Astrocyte of the spinal cord (primary cell): Measurements from ENCODE around the gene SHROOM3.

Source experiments
- DNase-seq: peaks from one replicate; pipeline ENCODE4 v3.0.0; 2011; ENCODE audit warnings: low read depth, low spot score
- H3K4me3 ChIP-seq: 2 replicates; pipeline ENCODE4 v1.5.1; 2011; ENCODE audit warnings: low read depth, mild to moderate bottlenecking, low read length, moderate library complexity
- in situ Hi-C: cut with HindIII; loops from 2 replicates; pipeline ENCODE4 v1.10.0; 2017; ENCODE audit warnings: low sequenced_read_pairs
- TF ChIP-seq, protein P1 (sequence below): IDR thresholded peaks from 2 replicates; pipeline ENCODE4 v1.5.1; 2012; ENCODE audit warnings: low read depth, mild to moderate bottlenecking, low read length, inconsistent platforms

The SHROOM3 gene

DNA sequence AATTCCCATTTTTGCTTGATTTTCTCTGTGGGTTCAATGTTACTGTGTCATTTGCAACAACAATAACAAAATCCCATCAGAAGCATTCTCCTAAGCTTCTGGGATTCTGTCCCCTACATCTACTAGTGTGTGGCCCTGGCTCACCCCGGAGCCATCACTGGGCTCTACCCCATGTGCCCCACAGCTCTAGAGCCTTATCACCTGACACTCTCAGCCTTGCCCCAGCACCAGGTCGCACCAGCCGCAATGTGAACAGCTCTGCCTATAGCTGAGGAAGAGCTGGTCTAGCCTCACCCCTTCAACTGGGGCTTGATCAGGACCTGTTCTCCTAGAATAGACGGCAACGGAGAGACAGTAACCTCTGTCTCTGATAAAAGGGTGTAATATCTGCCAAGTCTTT lies 161.7 kb downstream of the SHROOM3 start:
- in situ Hi-C loops = no loop called here
- no peak for DNase-seq
- H3K4me3 ChIP-seq = no peak overlapping the region
- TF ChIP-seq, protein P1, sequence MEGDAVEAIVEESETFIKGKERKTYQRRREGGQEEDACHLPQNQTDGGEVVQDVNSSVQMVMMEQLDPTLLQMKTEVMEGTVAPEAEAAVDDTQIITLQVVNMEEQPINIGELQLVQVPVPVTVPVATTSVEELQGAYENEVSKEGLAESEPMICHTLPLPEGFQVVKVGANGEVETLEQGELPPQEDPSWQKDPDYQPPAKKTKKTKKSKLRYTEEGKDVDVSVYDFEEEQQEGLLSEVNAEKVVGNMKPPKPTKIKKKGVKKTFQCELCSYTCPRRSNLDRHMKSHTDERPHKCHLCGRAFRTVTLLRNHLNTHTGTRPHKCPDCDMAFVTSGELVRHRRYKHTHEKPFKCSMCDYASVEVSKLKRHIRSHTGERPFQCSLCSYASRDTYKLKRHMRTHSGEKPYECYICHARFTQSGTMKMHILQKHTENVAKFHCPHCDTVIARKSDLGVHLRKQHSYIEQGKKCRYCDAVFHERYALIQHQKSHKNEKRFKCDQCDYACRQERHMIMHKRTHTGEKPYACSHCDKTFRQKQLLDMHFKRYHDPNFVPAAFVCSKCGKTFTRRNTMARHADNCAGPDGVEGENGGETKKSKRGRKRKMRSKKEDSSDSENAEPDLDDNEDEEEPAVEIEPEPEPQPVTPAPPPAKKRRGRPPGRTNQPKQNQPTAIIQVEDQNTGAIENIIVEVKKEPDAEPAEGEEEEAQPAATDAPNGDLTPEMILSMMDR = no peak

DNA sequence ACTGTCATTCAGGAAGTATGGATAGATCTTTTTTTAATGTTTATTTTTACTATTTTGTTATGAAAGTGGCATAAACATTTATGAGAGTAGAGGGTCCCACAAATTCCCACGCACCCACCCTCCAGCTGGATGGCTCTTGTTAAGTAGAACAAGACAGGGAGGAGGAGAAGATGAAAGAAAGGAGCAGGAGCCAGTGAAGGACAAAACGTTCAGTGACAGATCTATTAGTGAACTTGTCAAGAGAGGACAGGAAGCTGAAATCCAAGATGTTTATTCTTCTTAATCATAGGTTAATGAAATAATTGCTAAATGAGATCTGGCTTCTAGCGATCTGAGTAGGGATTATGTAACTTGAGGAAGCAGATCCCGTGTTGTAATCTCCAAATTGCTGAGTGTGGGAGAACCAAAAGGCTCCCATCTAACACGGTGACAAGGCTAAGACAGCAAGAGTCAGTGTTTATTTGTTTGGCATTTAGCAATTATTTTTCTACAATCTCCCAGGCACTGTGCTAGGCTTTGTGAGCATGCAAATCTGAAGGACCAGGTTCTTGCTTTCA lies 162.5 kb downstream of the SHROOM3 start:
- in situ Hi-C loops = no loop called here
- TF ChIP-seq, protein P1 = no peak
- H3K4me3 ChIP-seq = no peak overlapping the region
- DNase-seq = no peak

DNA sequence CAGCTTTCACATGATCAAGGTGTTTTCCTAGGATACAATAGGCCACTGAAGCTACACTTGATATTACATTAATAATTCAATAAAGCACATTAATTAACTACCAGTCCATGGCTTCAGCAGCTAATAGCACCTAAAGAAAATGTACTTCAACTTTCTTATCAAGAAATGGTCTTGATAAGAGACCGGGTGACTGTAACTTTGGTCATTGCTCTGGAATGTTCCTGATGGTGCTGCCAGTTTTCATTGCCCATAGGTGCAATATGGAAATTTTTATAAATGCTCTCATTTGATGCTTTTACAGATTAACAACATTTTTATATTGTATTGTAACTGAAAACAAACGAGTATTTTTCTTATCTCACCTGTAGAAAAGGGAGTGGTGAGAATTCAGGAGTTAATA lies 165.4 kb downstream of the SHROOM3 start:
- H3K4me3 ChIP-seq = no peak overlapping the region
- no peak for DNase-seq
- TF ChIP-seq, protein P1 = no peak
- in situ Hi-C loops = no loop called here

DNA sequence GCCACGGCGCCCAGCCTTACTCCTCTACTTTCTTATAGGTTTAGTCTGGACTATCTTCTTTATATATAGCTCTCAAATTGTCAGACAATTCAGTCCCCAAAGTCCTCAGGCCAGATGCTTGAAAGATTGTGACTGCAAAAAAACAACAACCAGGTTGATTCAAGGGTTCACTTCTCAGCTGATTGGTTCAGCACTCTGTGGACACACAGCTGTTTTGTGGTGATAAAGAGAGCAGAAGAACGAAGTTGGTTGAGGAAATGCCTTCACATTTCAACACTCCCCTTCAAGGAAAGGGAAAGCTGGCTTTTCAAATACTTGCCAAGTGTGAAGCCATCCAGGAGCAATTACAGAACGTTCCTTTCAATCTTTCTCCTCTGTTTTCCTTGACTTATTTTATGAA lies 166.8 kb downstream of the SHROOM3 start:
- no peak overlapping the region for H3K4me3 ChIP-seq
- TF ChIP-seq, protein P1 = no peak
- DNase-seq = peak; percentile 25
- in situ Hi-C loops = no loop called here

DNA sequence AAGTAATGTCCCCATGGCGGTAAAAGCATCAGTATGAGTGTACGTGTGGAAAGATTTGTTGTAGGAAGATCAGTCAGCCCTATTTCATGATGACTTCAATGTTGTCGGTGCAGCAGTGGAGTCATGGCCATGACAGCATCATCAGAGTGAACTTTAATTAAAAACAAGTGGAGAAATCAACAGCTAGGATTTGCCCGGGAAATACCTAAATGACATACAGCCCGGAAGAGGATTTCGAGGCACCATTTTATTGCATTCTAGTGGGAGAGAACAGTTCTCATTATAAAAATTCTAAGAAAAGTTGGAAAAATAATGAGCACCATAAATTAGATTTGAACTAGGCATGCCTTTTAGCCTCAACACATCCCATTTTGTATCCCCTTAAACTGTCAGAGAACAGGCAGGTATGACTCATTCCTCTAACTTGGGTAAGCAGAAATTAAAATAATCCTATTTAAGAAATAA lies 170.1 kb downstream of the SHROOM3 start:
- DNase-seq = no peak
- in situ Hi-C loops = no loop called here
- TF ChIP-seq, protein P1 = no peak

DNA sequence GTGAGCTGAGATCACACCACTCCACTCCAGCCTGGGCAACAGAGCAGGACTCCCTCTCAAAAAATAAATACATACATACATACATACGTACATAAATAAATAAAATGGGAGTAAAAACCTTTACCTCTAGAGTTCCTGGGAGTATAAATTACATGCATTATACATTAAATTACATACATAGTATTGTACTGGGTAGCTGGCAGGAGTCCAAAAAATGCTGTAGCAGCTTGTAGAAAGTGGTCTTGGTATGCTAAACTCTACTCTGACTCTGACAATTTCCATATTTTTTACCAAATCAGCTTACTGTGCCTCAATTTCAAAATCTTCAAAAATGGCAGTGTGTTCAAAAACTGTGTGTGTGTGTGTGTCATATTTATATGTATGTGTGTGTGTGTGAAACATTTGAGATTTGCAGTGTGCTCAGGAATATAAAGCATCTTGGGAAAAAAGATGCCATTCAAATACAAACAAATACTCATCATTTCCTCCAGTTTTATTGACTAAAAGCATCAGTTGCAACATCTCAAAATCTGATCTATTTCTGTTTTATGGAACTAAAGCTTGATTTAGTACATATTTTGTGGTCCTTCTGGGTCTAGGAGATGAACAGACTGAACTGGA lies 171.7 kb downstream of the SHROOM3 start:
- TF ChIP-seq, protein P1 = no peak
- in situ Hi-C loops = no loop called here
- H3K4me3 ChIP-seq = no peak overlapping the region
- DNase-seq = no peak

More for the DNA sequence above, 170.1 kb downstream of the SHROOM3 start:
- no peak overlapping the region for H3K4me3 ChIP-seq
